GM12891 (cell line): ENCODE measurements around the gene PLPP2.
"Not testable (repeated sequence)": the region's sequence is repeated elsewhere in the genome, so short reads cannot be mapped to it uniquely, and the experiment has no call there.

Source experiments
- DNase-seq: peaks from one replicate; pipeline ENCODE4 v3.0.0; 2011; ENCODE audit warnings: low spot score; ENCODE audit not compliant: insufficient read length
- FAIRE-seq: peaks from 2 replicates; lab custom pipeline; 2011; peaks lifted over from hg19 to GRCh38; lab: Jason Lieb, UNC
- PAX5 ChIP-seq: IDR thresholded peaks from 2 replicates; pipeline ENCODE4 v1.6.1; 2011; ENCODE audit warnings: low read length, moderate library complexity, mild to moderate bottlenecking; ENCODE audit not compliant: insufficient read depth, severe bottlenecking
- POLR2A ChIP-seq: IDR thresholded peaks from 2 replicates; pipeline ENCODE4 v1.6.1; 2011; ENCODE audit warnings: low read depth, low read length, control low read depth
- POLR2AphosphoS5 ChIP-seq: IDR thresholded peaks from 2 replicates; pipeline ENCODE4 v1.6.1; 2011; ENCODE audit warnings: low read depth, low read length, control low read depth
- POU2F2 ChIP-seq: IDR thresholded peaks from 2 replicates; pipeline ENCODE4 v1.6.1; 2011; ENCODE audit warnings: low read depth, mild to moderate bottlenecking, control low read depth, low read length, moderate library complexity
- SPI1 ChIP-seq: IDR thresholded peaks from 2 replicates; pipeline ENCODE4 v1.6.1; 2011; ENCODE audit warnings: low read depth, low read length, control low read depth
- TAF1 ChIP-seq: IDR thresholded peaks from 2 replicates; pipeline ENCODE4 v1.6.1; 2011; ENCODE audit warnings: low read depth, low read length, control low read depth

Gene PLPP2

GRCh38 chr19:275000-275399, 16.2 kb downstream of the PLPP2 start:
- FAIRE-seq (no peak), DNase-seq (no peak)
- TF ChIP-seq SPI1: no peak
- TF ChIP-seq POU2F2: no peak
- TF ChIP-seq POLR2A: no peak

- no peak for FAIRE-seq
- TF ChIP-seq POU2F2: no peak
- no peak for TF ChIP-seq TAF1
- no peak for TF ChIP-seq PAX5
- no peak for TF ChIP-seq SPI1
- TF ChIP-seq POLR2AphosphoS5: no peak
- no peak for TF ChIP-seq POLR2A
- DNase-seq: no peak
Measured at GRCh38 chr19:273393-273792, 17.8 kb downstream of the PLPP2 start.

- no peak for FAIRE-seq
- DNase-seq: no peak
- TF ChIP-seq TAF1 (no peak), PAX5 (no peak), SPI1 (no peak), POLR2AphosphoS5 (no peak), POLR2A (no peak), POU2F2 (no peak)
Measured at GRCh38 chr19:271856-272255, 19.3 kb downstream of the PLPP2 start.

- DNase-seq, FAIRE-seq: not testable (repeated sequence)
Measured at GRCh38 chr19:270766-271318, 20.4 kb downstream of the PLPP2 start.

- no peak for DNase-seq
- TF ChIP-seq PAX5: no peak
- no peak for TF ChIP-seq POLR2AphosphoS5
- TF ChIP-seq TAF1: no peak
- no peak for TF ChIP-seq POU2F2
- no peak for TF ChIP-seq SPI1
- TF ChIP-seq POLR2A: no peak
- FAIRE-seq: no peak
Measured at GRCh38 chr19:269241-269640, 22.0 kb downstream of the PLPP2 start.

GRCh38 chr19:262125-262524, 29.1 kb downstream of the PLPP2 start:
- FAIRE-seq (no peak), DNase-seq (no peak)
- no peak for TF ChIP-seq POLR2A
- no peak for TF ChIP-seq SPI1
- no peak for TF ChIP-seq POU2F2
- no peak for TF ChIP-seq PAX5
- TF ChIP-seq TAF1: no peak
- TF ChIP-seq POLR2AphosphoS5: no peak

- not testable (repeated sequence) for FAIRE-seq, DNase-seq
Measured at GRCh38 chr19:256804-257203, 34.4 kb downstream of the PLPP2 start.

- not testable (repeated sequence) for FAIRE-seq, DNase-seq
Measured at GRCh38 chr19:252421-253186, 38.6 kb downstream of the PLPP2 start.

GRCh38 chr19:246551-246950, 44.7 kb downstream of the PLPP2 start:
- DNase-seq (no peak), FAIRE-seq (no peak)
- TF ChIP-seq POLR2A (no peak), PAX5 (no peak), POU2F2 (no peak), TAF1 (no peak), POLR2AphosphoS5 (no peak), SPI1 (no peak)

- not testable (repeated sequence) for FAIRE-seq, DNase-seq
Measured at GRCh38 chr19:245900-246299, 45.3 kb downstream of the PLPP2 start.

GRCh38 chr19:245457-245856, 45.7 kb downstream of the PLPP2 start:
- TF ChIP-seq SPI1 (no peak), POU2F2 (no peak), TAF1 (no peak), POLR2A (no peak), PAX5 (no peak), POLR2AphosphoS5 (no peak)
- no peak for DNase-seq
- FAIRE-seq: no peak
